Activated naive CD8-positive, alpha-beta T cell treated with anti-CD3 and anti-CD28 coated beads, Interleukin-2, amount 50 U/mL, for 24 hours (primary cell): ENCODE data around the gene PSMB9.
"Not testable (repeated sequence)": the region's sequence is repeated elsewhere in the genome, so short reads cannot be mapped to it uniquely, and the experiment has no call there.

Experiments
- ATAC-seq: fragments of 150-1000 bp; cut with Tn5 transposase; one replicate; pipeline ENCODE4 v1.10.0; 2021
- DNase-seq: peaks from one replicate; pipeline ENCODE4 v3.0.0; 2021
- H3K27ac Mint-ChIP-seq: one replicate; pipeline ENCODE4 v1.8.0; 2021; ENCODE audit warnings: mild to moderate bottlenecking, mixed read lengths
- H3K27me3 Mint-ChIP-seq: one replicate; pipeline ENCODE4 v1.8.0; 2021; ENCODE audit warnings: mixed read lengths
- H3K36me3 Mint-ChIP-seq: one replicate; pipeline ENCODE4 v1.8.0; 2021; ENCODE audit warnings: low read depth, mixed read lengths
- H3K4me1 Mint-ChIP-seq: one replicate; pipeline ENCODE4 v1.8.0; 2021; ENCODE audit warnings: mixed read lengths
- H3K4me3 Mint-ChIP-seq: one replicate; pipeline ENCODE4 v1.8.0; 2021; ENCODE audit warnings: mild to moderate bottlenecking, moderate library complexity, mixed read lengths
- H3K9me3 Mint-ChIP-seq: one replicate; pipeline ENCODE4 v1.8.0; 2021; ENCODE audit warnings: mixed read lengths

Gene PSMB9

DNA sequence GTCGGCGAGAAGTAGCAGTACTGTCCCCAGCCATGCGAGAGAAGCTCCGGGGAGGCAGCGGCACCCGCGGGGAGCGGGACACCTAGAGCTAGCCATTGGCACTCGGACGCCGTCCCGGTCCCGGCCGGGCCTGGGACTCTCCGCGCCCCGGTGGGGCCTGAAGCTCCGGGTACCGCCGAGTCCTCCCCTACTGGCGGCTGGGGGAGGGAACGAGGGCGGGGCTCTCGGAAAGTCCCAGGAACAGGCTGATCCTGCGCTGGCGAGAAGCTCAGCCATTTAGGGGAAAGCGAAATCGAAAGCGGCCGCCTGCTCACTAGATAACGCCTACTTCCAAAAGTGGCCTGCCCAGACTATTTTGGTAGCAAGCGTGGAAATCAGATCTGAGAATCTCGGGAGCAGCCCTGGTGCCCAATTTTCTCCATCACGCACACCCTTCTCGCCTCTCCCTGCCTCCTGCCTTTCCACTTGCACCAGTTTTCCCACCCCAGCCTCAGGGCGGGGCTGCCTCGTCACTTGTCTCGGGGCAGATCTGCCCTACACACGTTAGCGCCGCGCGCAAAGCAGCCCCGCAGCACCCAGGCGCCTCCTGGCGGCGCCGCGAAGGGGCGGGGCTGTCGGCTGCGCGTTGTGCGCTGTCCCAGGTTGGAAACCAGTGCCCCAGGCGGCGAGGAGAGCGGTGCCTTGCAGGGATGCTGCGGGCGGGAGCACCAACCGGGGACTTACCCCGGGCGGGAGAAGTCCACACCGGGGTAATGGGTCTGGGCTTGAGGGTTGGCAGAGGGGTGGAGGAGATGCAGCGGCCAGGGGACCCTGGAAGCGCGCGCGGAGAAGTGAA is at the start of gene PSMB9, which contains the start of gene TAP1:
PSMB9 (plus strand) TSS at position 652 of the 835 bp plus-strand sequence; CDS start at position 690, 38 bp downstream.
TAP1 (minus strand) TSS at position 164 of the 835 bp plus-strand sequence; CDS start at position 96, 68 bp downstream.
- no peaks in the 10 kb centered on the region for H3K9me3 Mint-ChIP-seq
- ATAC-seq (peak; percentile 89), DNase-seq (peak; percentile 95)
- peaks cover 67% of the 10 kb centered on the region for H3K36me3 Mint-ChIP-seq
- H3K4me3 Mint-ChIP-seq = peak within 1 kb of the TSS; percentile 94
- peaks cover 62% of the 10 kb centered on the region for H3K4me1 Mint-ChIP-seq
- peak within 1 kb of the TSS; percentile 99 for H3K27ac Mint-ChIP-seq
- H3K27me3 Mint-ChIP-seq = no peaks in the 10 kb centered on the region

DNA sequence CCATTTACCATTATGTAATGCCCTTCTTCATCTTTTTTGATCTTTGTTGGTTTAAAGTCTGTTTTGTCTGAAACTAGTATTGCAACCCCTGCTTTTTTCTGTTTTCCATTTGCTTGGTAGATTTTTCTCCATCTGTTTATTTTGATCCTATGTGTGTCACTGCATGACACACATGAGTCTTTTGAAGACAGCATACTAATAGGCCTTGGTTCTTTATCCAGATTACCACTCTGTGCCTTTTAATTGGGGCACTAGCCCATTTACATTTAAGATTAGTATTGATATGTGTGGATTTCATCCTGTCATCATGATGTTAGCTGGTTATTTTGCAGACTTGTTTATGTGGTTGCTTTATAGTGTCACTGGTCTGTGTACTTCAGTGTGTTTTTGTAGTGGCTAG is 48.6 kb upstream of the PSMB9 start:
- not testable (repeated sequence) for DNase-seq, H3K27ac Mint-ChIP-seq, H3K36me3 Mint-ChIP-seq, H3K9me3 Mint-ChIP-seq, ATAC-seq, H3K4me3 Mint-ChIP-seq, H3K4me1 Mint-ChIP-seq
- H3K27me3 Mint-ChIP-seq = peaks cover 44% of the 10 kb centered on the region

DNA sequence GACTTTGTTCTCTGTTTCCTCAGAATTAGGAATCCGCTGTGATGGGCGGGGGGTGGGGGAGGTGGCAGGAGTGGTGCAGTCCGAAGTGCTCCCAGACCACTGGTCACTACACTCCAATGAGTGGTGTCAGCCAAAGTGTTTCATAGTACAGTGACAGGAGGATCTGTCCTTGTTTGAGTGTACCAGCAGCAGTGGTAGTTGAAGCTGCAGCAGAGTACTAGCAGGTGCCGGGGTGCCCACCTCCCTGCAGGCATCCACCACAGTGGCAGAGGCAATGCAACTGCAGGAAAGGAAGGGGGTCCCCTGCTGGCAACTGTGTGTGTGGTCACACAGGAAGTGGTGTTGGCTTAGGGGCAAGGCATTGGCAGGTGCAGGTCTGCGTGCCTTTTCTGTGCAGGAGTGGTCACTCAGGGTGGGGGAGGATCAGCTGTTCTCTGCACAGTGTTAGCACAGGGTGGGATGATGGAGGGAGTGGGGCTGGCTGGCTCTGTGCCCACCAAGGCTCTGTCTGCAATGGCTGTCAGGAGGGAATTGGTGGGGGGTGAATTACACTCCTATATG is 46.9 kb upstream of the PSMB9 start:
- DNase-seq = no peak
- Mint-ChIP-seq H3K9me3 (no peaks in the 10 kb centered on the region), H3K4me3 (no peak overlapping the region), H3K4me1 (no peaks in the 10 kb centered on the region), H3K27me3 (peaks cover 39% of the 10 kb centered on the region), H3K36me3 (peaks cover 2% of the 10 kb centered on the region), H3K27ac (no peak overlapping the region)
- no peak for ATAC-seq

DNA sequence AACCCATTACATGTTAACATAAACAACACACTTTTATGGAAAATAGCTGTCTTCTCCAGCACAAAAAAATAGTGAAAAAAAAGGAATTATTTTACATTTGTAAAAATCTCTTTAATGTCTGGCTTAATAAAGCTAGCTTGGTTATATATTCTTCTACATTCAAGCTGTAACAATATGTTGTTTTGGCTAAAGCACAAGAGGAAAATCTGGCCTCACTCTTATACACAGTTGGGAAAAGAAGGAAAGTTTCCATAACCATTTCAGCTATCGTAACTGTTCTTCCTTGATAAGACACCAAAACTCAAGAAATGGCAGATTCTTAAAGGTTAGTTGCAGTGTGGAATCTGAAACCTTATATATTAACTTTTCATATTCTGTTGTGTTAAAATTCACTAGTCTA is 44.8 kb upstream of the PSMB9 start:
- H3K4me3 Mint-ChIP-seq = no peak overlapping the region
- no peaks in the 10 kb centered on the region for H3K9me3 Mint-ChIP-seq
- H3K4me1 Mint-ChIP-seq = peaks cover 3% of the 10 kb centered on the region

DNA sequence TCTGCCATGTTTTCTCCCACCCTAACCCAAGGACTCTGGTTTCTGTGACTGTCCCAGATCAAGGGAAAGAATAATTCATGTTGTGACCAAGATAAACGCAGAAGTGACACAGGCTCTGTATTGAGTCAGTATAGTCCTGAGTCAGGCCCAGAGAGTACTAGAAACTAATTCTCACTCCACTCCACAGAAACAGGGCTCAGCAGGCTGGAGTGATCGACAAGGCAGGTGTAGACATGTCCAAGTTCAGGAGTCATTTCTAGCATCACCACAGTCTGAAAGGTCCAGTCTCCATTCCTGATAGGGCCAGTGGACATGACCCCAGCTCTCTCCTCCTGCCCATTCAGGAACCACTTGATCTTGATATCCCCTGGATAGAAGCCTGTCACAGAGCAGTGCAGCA is 39.8 kb upstream of the PSMB9 start:
- H3K36me3 Mint-ChIP-seq = peaks cover 4% of the 10 kb centered on the region
- ATAC-seq (peak; percentile 15), DNase-seq (no peak)
- peaks cover 15% of the 10 kb centered on the region for H3K4me1 Mint-ChIP-seq
- no peak overlapping the region for H3K4me3 Mint-ChIP-seq
- H3K27me3 Mint-ChIP-seq = peaks cover 3% of the 10 kb centered on the region
- no peaks in the 10 kb centered on the region for H3K9me3 Mint-ChIP-seq
- H3K27ac Mint-ChIP-seq = no peak overlapping the region

More for the DNA sequence above, 44.8 kb upstream of the PSMB9 start:
- no peak for ATAC-seq
- H3K36me3 Mint-ChIP-seq = peaks cover 2% of the 10 kb centered on the region
- no peak overlapping the region for H3K27ac Mint-ChIP-seq
- no peak for DNase-seq
- peaks cover 25% of the 10 kb centered on the region for H3K27me3 Mint-ChIP-seq

DNA sequence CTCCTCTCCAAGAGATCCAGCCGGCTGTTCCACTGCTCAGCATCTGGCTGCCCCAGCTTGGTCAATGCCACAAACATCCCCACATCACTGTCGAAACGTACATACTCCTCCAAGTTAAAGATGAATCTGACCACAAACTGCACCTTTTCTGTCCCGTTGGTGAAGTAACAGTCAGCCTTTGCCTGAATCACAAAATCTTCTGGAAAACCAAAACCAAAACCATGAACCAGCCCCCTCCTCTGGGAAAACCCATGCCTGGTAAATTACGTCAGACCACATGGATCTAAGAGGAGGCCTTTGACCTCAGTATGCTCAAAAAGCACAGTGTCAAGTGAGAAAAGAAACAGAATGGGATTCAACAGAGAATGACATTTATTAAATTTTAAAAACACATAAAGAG is 38.9 kb upstream of the PSMB9 start:
- peaks cover 3% of the 10 kb centered on the region for H3K27me3 Mint-ChIP-seq
- ATAC-seq = no peak
- no peak for DNase-seq
- peaks cover 23% of the 10 kb centered on the region for H3K4me1 Mint-ChIP-seq
- H3K27ac Mint-ChIP-seq = peak overlapping the region; percentile 64
- H3K36me3 Mint-ChIP-seq = peaks cover 4% of the 10 kb centered on the region
- H3K9me3 Mint-ChIP-seq = no peaks in the 10 kb centered on the region
- peak overlapping the region; percentile 50 for H3K4me3 Mint-ChIP-seq

DNA sequence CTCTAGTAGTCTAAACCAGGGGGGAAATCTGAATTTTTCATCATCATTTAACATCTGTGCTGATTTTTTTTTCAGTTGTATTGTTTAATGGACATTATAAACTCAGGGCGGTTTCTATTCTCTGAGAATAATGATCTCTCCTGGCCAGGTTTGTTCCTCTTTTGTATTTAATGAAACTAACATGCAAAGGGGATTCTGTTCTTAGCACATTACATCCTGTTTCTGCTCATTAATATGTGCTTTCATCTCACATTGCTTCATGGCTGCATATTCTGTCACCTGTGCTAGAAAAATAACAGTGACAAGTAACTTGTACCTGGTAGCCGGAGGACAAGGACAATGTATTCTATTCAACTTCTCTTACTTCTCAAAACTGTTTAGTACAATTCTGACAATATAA is 38.0 kb upstream of the PSMB9 start:
- peak overlapping the region; percentile 14 for H3K27ac Mint-ChIP-seq
- peaks cover 3% of the 10 kb centered on the region for H3K27me3 Mint-ChIP-seq
- ATAC-seq (no peak), DNase-seq (no peak)
- peak overlapping the region; percentile 70 for H3K4me3 Mint-ChIP-seq
- H3K9me3 Mint-ChIP-seq = no peaks in the 10 kb centered on the region
- peaks cover 2% of the 10 kb centered on the region for H3K36me3 Mint-ChIP-seq
- H3K4me1 Mint-ChIP-seq = peaks cover 23% of the 10 kb centered on the region

DNA sequence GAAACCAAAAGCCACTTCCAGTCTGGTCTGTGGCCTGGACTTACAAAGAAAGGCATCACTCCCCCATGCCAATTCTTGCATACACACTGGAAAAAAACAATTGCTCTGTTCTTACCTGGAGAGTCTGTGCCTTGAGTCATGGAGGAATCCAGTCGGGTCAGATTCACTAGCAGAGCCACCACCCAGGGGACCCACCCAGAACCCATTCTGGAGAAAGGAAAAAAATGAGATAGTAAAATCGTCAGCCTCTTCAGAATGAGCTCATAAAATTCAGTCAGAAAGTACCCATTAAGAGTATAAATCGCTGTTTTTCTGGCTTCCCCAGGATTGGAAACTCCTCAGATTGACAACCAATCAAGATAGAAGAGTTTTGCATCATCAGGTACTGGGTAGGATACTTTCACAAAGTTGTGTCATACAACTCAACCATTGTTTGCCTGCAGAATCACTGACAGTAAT is 37.2 kb upstream of the PSMB9 start, which contains the start of gene HLA-DOB:
HLA-DOB (minus strand) TSS at position 257 of the 459 bp plus-strand sequence; CDS start at position 206, 51 bp downstream.
- no peak for DNase-seq
- Mint-ChIP-seq H3K4me1 (peaks cover 28% of the 10 kb centered on the region), H3K27ac (peak within 1 kb of the TSS; percentile 68), H3K36me3 (peaks cover 2% of the 10 kb centered on the region), H3K27me3 (peaks cover 3% of the 10 kb centered on the region), H3K9me3 (no peaks in the 10 kb centered on the region), H3K4me3 (peak within 1 kb of the TSS; percentile 70)
- peak; percentile 50 for ATAC-seq

DNA sequence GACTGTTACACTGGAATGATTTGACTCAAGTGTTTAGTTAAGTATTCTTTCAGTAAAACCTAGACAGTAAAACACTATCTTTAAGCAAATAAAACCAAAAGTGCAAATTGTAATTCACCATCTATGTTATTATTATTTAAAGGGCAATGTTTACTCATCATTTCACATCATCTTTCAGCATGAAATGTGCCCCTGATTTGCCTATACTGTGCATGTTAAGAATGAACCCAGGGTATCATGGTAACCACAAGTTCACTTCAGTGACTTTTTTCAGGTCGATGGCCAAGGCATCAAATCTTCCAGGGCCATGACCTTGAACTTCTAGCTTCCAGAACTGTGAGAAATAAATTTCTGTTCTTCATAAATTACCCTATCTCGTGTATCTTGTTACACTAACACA is 35.1 kb upstream of the PSMB9 start:
- DNase-seq (no peak), ATAC-seq (peak; percentile 47)
- Mint-ChIP-seq H3K4me3 (no peak overlapping the region), H3K27ac (no peak overlapping the region), H3K27me3 (no peaks in the 10 kb centered on the region), H3K4me1 (peaks cover 25% of the 10 kb centered on the region), H3K36me3 (peaks cover 2% of the 10 kb centered on the region), H3K9me3 (no peaks in the 10 kb centered on the region)

DNA sequence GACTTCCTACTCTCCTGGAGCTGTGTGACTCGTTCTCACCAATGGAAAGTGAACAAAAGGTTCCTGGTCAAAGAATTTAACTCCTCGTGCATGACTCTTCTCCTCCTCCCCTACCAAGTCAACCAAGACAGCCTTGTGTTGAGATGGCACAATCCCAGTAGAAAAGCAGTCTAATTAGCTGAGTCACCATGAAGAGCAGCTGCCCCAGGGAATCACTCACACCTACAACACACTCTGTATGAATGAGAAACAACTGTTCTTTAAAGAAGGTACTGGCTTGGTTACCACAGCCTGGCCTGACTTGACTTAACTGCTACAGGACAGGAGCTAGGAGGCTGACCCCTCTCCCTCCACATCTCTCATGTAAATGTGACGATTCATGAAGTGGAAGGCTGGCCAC is 34.3 kb upstream of the PSMB9 start:
- Mint-ChIP-seq H3K27ac (no peak overlapping the region), H3K9me3 (no peaks in the 10 kb centered on the region), H3K4me3 (no peak overlapping the region), H3K36me3 (peaks cover 2% of the 10 kb centered on the region), H3K27me3 (no peaks in the 10 kb centered on the region), H3K4me1 (peaks cover 25% of the 10 kb centered on the region)
- ATAC-seq (peak; percentile 25), DNase-seq (no peak)

DNA sequence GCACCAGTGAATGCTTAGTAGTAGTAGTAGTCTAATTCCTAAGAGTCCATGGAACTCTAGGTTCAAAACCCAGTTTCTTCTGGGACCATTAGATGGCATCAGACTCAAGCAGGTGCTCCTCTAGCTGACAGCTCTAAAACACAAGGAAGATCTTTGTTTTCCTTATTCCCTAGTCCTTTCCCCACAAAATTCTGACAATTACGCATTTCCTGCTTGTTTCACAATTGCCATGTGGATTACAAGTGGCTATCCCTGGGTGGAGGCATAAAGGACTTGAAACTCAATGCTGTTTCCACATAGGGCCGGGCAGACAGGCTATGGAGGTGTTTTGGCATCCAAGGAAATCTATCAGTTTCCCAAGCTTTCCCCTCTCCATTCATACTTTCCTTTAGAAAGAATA is 28.0 kb upstream of the PSMB9 start:
- peaks cover 35% of the 10 kb centered on the region for H3K4me1 Mint-ChIP-seq
- ATAC-seq = no peak

DNA sequence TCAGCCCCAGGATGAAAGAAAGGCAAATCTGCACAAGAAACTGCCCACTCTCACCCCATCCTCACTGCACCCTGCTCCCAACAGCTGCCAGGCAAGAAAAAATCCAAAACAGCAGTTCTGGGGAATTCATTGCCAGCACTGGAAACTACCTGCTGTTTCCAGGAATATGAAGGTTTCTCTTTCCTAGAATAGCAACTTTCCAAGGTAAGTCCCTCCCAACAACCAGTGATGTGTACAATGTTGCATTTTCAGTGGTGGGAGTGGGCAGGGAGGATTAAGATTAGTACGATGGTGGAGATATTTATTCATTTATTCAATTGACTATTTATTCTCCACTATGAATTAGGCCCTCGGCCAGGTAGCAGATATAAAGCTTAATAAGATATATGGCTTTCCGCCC is 27.0 kb upstream of the PSMB9 start:
- no peak for ATAC-seq
- H3K36me3 Mint-ChIP-seq = peaks cover 38% of the 10 kb centered on the region
- H3K4me1 Mint-ChIP-seq = peaks cover 35% of the 10 kb centered on the region
- H3K4me3 Mint-ChIP-seq = no peak overlapping the region
- no peaks in the 10 kb centered on the region for H3K27me3 Mint-ChIP-seq
- peak overlapping the region; percentile 43 for H3K27ac Mint-ChIP-seq
- no peak for DNase-seq
- H3K9me3 Mint-ChIP-seq = no peaks in the 10 kb centered on the region

More for the DNA sequence above, 28.0 kb upstream of the PSMB9 start:
- H3K27ac Mint-ChIP-seq = peak overlapping the region; percentile 43
- H3K36me3 Mint-ChIP-seq = peaks cover 29% of the 10 kb centered on the region
- DNase-seq = no peak
- no peaks in the 10 kb centered on the region for H3K9me3 Mint-ChIP-seq
- H3K27me3 Mint-ChIP-seq = no peaks in the 10 kb centered on the region
- no peak overlapping the region for H3K4me3 Mint-ChIP-seq

DNA sequence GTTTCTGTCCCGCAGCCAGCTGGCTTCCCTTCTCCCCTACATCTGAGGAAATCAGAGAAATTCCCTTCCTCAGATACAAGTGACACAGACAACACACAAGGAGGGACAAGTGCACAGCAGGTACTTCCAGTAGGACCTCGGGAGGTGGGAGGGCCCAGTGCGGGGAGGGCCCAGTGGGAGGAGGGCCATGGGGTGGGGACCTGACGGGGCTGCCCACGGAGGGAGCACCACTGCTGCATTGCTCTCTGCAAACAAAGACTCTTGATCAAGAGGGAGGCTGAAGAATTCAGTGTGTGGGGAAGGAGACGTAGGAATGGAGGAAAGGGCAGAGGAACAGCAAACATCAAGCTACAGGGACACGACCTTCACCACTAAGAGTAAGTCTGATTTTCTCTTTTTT is 24.5 kb upstream of the PSMB9 start:
- no peak for ATAC-seq
- H3K4me3 Mint-ChIP-seq = no peak overlapping the region
- no peak overlapping the region for H3K27ac Mint-ChIP-seq
- DNase-seq = no peak
- H3K27me3 Mint-ChIP-seq = no peaks in the 10 kb centered on the region
- peaks cover 4% of the 10 kb centered on the region for H3K9me3 Mint-ChIP-seq
- H3K36me3 Mint-ChIP-seq = peaks cover 62% of the 10 kb centered on the region
- H3K4me1 Mint-ChIP-seq = peaks cover 55% of the 10 kb centered on the region

DNA sequence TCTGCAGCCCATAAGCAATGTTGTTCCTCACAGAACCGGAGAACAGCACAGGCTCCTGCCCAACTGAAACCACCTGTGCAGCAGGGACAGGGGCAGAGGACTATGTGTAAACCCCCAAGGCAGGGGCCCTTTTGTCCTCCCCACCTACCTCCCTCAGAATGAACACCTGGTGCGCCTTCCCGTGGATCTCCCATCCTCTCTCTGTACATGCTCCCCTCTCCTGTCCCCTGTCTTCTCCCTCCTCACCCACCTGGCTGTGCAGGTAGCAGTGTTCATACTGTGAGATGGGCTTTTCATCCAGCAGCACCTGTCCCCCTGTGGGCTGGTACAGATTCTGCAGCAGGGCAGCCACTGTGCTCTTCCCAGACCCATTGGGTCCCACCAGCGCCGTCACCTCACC is 24.0 kb upstream of the PSMB9 start:
- H3K4me1 Mint-ChIP-seq = peaks cover 60% of the 10 kb centered on the region
- no peak for ATAC-seq
- DNase-seq = no peak
- H3K27ac Mint-ChIP-seq = no peak overlapping the region
- peaks cover 67% of the 10 kb centered on the region for H3K36me3 Mint-ChIP-seq
- H3K9me3 Mint-ChIP-seq = peaks cover 4% of the 10 kb centered on the region
- H3K4me3 Mint-ChIP-seq = no peak overlapping the region
- no peaks in the 10 kb centered on the region for H3K27me3 Mint-ChIP-seq

DNA sequence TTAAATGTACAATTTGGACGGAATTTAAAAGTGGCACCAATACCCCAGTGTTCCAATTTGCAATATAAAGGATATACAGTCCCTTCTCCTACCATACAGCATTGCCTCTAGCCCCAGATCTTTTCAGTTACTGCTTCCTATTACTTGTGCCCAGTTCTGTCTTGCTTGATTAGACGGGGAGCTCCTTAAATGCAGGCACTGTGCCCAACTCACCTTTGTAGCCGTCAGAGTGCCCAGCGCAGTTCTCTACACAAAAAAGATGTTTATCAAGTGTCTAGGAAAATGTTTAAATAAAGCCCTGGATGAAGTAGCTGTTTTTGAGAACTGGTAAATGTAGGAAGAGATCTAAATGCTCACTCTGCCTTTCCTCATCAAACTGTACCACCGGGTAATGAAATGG is 23.1 kb upstream of the PSMB9 start:
- Mint-ChIP-seq H3K4me1 (peaks cover 69% of the 10 kb centered on the region), H3K27me3 (no peaks in the 10 kb centered on the region), H3K9me3 (peaks cover 4% of the 10 kb centered on the region), H3K36me3 (peaks cover 77% of the 10 kb centered on the region), H3K27ac (peak overlapping the region; percentile 66), H3K4me3 (no peak overlapping the region)
- DNase-seq (no peak), ATAC-seq (no peak)
